Gastroesophageal sphincter (tissue), 3 donors: Measurements from ENCODE around the gene ITGA7.

Experiments used
- CTCF ChIP-seq, 4 experiments: fragments of 200-600 bp in 2 of 4; fragments of 450-650 bp in 2 of 4; sonication (generic) in 1 of 4; IDR thresholded peaks; one replicate each; pipeline ENCODE4 v1.5.1; 2017 to 2019; ENCODE audit warnings: antibody characterized with exemption in 4 of 4, mild to moderate bottlenecking in 2 of 4, moderate library complexity in 2 of 4
- EP300 ChIP-seq: sonication (generic); formaldehyde crosslinking; IDR thresholded peaks from one replicate; pipeline ENCODE4 v1.6.1; 2017; ENCODE audit warnings: antibody characterized with exemption, mild to moderate bottlenecking
- POLR2A ChIP-seq, 2 donors: fragments of 450-650 bp; IDR thresholded peaks; one replicate each; pipeline ENCODE4 v1.6.1; 2017; ENCODE audit warnings: antibody characterized with exemption in 2 of 2, mild to moderate bottlenecking in 2 of 2, moderate library complexity in 1 of 2
- POLR2AphosphoS5 ChIP-seq: sonication (generic); formaldehyde crosslinking; IDR thresholded peaks from one replicate; pipeline ENCODE4 v1.6.1; 2017; ENCODE audit warnings: antibody characterized with exemption

- no peak for TF ChIP-seq CTCF (IDR thresholded peaks at IDR 0.05)
- TF ChIP-seq POLR2AphosphoS5 = no peak
- no peak for TF ChIP-seq POLR2A (IDR thresholded peaks at IDR 0.05)
- TF ChIP-seq EP300 = no peak
These were observed 70.2 kb downstream of the ITGA7 start for GRCh38 chr12:55637467-55637866.
